ENCODE results near the gene USP50. TPM values are rescaled to one million over a fixed set of nuclear protein-coding genes. Genes with fewer than 3 reads are reported as not detected.

The USP50 gene
- total and polyA plus RNA-seq, 2 of the 13 experiments (the other 11 are each of a cell fraction or from before 2014, with no cell fraction given), result 0.86 TPM; not detected in 1

- Histone ChIP-seq H3K27ac (ENCODE audit: extremely low read length, insufficient read depth, low read length) (no peak overlapping the region), H3K4me3 (replicated peaks in 1 of 3; ENCODE audit: insufficient read depth in 1 of 3, low read depth in 2 of 3, low read length in 3 of 3) (no peak overlapping the region), H3K9ac (ENCODE audit: insufficient read depth, low read depth, low read length) (no peak overlapping the region), H4K20me1 (ENCODE audit: insufficient read depth, low read length) (no peaks in the 10 kb centered on the region), H3K36me3 (replicated peaks in 1 of 2; ENCODE audit: control insufficient read depth in 1 of 2, insufficient read depth in 2 of 2, low read length in 2 of 2) (peaks cover 8 to 61% of the 10 kb centered on the region in 2 experiments; a peak in 4 of 5 replicates), H3K4me1 (ENCODE audit: insufficient read depth, low read length) (no peaks in the 10 kb centered on the region; the same call in 1 of the 2 replicates), H3K27me3 (ENCODE audit: control insufficient read depth in 1 of 2, insufficient read depth in 2 of 2, low read length in 2 of 2) (no peaks in the 10 kb centered on the region), H3K9me3 (ENCODE audit: low read length) (no peaks in the 10 kb centered on the region), H2AFZ (ENCODE audit: low read length) (no peak overlapping the region), H3K4me2 (ENCODE audit: low read depth, low read length) (no peak overlapping the region), H3K79me2 (ENCODE audit: insufficient read depth, low read length) (peaks cover 3% of the 10 kb centered on the region)
- DNase-seq (ENCODE audit: low spot score) (no peak), FAIRE-seq (no peak), ATAC-seq (no peak)
- ChIA-PET POLR2A (interaction anchor here (1.2 kb wide), 1 partner anchor 103 kb away, joined by 3 read pairs; the partner anchor contains the start of gene GABPB1), CTCF (ENCODE audit: low intra/inter-chr PET ratio, low total read pairs) (no interaction called here)
- intact Hi-C loops (cut with micrococcal nuclease; ENCODE audit: unreplicated experiment) (no loop called here), in situ Hi-C loops (cut with HindIII; ENCODE audit: extremely low pct_ligation_motif_present, low pct_unique_long_range_greater_than_20kb) (no loop called here)
- no TSS peak for BruUV-seq (replicated peaks)
- 98% methylated on average over 7 of the region's 7 CpGs for WGBS (ENCODE audit: low lambda C conversion rate)
- TF ChIP-seq NKX3-1 (CRISPR knock-in tag; IDR thresholded peaks at IDR 0.05) (no peak), TSC22D2 (CRISPR knock-in tag; IDR thresholded peaks at IDR 0.05; ENCODE audit: borderline replicate concordance) (no peak), PRDM10 (CRISPR knock-in tag; IDR thresholded peaks at IDR 0.05; ENCODE audit: low read depth) (no peak)
These were observed 87.9 kb downstream of the USP50 start for GRCh38 chr15:50458348-50459112.

- DNase-seq (ENCODE audit: low spot score), result no peak
- Histone ChIP-seq H2AFZ (ENCODE audit: low read length) (no peak overlapping the region), H3K9ac (ENCODE audit: insufficient read depth, low read depth, low read length) (no peak overlapping the region), H3K27me3 (ENCODE audit: control insufficient read depth in 1 of 2, insufficient read depth in 2 of 2, low read length in 2 of 2) (no peaks in the 10 kb centered on the region), H3K9me3 (ENCODE audit: low read length) (no peaks in the 10 kb centered on the region), H3K4me2 (ENCODE audit: low read depth, low read length) (no peak overlapping the region), H3K4me3 (replicated peaks in 1 of 3; ENCODE audit: insufficient read depth in 1 of 3, low read depth in 2 of 3, low read length in 3 of 3) (no peak overlapping the region), H3K36me3 (replicated peaks in 1 of 2; ENCODE audit: control insufficient read depth in 1 of 2, insufficient read depth in 2 of 2, low read length in 2 of 2) (peaks cover 11 to 59% of the 10 kb centered on the region in 2 experiments), H3K4me1 (ENCODE audit: insufficient read depth, low read length) (no peaks in the 10 kb centered on the region), H4K20me1 (ENCODE audit: insufficient read depth, low read length) (no peaks in the 10 kb centered on the region), H3K27ac (ENCODE audit: extremely low read length, insufficient read depth, low read length) (no peak overlapping the region), H3K79me2 (ENCODE audit: insufficient read depth, low read length) (peaks cover 3% of the 10 kb centered on the region)
- FAIRE-seq, result no peak
- in situ Hi-C loops (cut with HindIII; ENCODE audit: extremely low pct_ligation_motif_present, low pct_unique_long_range_greater_than_20kb) (no loop called here), intact Hi-C loops (cut with micrococcal nuclease; ENCODE audit: unreplicated experiment) (no loop called here)
- no TSS peak for BruUV-seq (replicated peaks)
- ChIA-PET CTCF (ENCODE audit: low intra/inter-chr PET ratio, low total read pairs) (no interaction called here), POLR2A (no interaction called here)
- no peak for ATAC-seq
- TF ChIP-seq DMAP1 (CRISPR knock-in tag; IDR thresholded peaks at IDR 0.05), result no peak
- no peak for TF ChIP-seq SALL1 (CRISPR knock-in tag; IDR thresholded peaks at IDR 0.05)
- no peak for TF ChIP-seq ZNF251 (CRISPR knock-in tag; IDR thresholded peaks at IDR 0.05)
- no peak for TF ChIP-seq ZNF614 (CRISPR knock-in tag; IDR thresholded peaks at IDR 0.05; ENCODE audit: borderline replicate concordance)
- no peak for TF ChIP-seq KLF6 (CRISPR knock-in tag; IDR thresholded peaks at IDR 0.05)
- no peak for TF ChIP-seq CREB1 (IDR thresholded peaks at IDR 0.05)
- no peak for TF ChIP-seq CREB1 (CRISPR knock-in tag; IDR thresholded peaks at IDR 0.05)
- no peak for TF ChIP-seq POLR2A (IDR thresholded peaks at IDR 0.05; ENCODE audit: insufficient read depth in 1 of 2, low read depth in 2 of 2, low read length in 2 of 2)
- no peak for TF ChIP-seq ZNF850 (CRISPR knock-in tag; conservative IDR thresholded peaks at IDR 0.05)
These were observed 93.5 kb downstream of the USP50 start for GRCh38 chr15:50452927-50453326.
